Ramos (cell line): ENCODE results near the gene KCNH1.
"Not testable (repeated sequence)": the region's sequence is repeated elsewhere in the genome, so short reads cannot be mapped to it uniquely, and the experiment has no call there.

Experiments
- in situ Hi-C: fragments of 300-500 bp; cut with MboI; formaldehyde crosslinking; loops from one replicate; pipeline ENCODE4 v1.14.3; 2022; ENCODE audit warnings: low sequenced_read_pairs; ENCODE audit not compliant: unreplicated experiment

The KCNH1 gene

DNA sequence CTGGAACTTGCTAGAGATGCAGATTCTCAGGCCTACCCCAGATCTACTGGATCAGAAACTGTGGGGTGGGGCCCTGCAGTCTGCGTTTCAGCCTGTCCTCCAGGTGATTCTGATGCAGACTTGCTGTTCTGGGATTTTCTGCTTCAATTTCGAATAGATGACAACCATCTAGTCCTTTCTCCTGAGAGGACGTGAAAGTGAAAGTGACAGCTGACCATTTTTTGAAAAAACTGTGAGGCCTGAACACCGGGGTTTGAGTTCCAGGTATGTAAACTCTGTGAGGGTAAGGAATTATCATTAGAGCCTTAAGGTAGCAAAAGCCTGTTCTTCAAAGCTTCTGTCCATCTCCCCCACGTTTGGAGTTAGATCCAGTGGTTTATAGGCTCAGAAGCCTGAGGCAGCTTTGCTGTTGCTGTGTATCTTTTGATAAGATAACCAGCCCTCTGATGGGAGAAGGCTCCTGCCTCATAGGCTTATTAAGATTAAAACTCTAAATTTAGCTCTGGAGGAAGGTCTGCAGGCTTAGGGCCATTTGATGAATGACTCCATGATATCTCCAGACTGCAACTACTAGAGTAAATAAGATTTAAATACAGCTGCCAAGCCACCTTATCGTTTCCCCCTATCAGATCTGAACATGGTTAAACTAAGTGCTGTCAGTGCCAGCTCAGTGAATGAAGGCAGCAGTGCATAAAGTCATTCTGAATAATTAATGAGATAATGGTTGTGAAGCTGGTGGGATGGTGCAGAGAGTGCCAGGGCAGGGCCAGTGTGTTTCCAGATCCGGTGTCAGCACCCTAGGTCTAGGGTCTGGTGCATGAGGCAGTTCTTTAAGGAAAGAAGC lies 470.0 kb downstream of the KCNH1 start:
- in situ Hi-C loops = no loop called here

DNA sequence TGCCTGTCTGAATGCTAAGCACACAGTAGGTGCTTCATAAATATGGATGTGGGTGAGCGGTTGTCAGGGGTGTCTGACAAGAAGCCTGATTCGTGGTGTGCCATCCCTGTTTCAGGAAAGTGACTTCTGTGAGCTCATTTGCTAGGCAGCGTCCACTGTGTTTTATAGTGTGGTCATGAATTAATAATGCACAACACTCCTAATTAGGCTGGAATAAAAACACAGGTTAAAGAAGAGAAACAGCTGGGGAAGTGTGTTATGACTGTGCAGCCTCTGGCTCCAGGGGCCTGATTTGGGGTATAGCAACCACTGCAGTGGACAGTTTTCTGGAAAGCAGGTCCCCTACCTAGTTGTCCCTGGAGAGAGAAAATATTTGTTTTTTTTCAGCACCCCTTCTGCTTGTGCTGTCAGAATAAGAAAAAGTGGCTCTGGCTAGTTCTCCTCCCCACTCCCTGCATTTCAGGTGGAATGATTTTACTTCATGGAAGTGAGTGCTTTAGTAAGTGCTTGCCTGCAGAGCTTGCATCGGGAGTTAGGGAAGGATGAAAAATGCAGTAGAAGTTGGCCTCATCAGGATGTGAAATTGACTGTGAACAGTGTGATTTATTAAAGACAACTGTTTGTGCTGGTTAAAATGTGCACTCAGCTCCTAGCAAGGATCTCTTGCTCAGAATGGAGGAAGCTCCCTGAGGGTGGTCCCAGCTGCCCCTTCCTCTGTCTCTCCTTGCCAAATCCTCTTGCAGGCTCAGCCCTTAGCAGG lies 471.5 kb downstream of the KCNH1 start:
- in situ Hi-C loops = no loop called here

DNA sequence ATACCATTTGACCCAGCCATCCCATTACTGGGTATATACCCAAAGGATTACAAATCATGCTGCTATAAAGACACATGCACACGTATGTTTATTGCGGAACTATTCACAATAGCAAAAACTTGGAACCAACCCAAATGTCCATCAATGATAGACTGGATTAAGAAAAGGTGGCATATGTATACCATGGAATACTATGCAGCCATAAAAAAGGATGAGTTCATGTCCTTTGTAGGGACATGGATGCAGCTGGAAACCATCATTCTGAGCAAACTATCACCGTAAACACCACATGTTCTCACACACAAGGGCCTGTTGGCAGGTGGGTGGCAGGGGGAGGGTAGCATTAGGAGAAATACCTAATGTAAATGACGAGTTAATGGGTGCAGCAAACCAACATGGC lies 472.4 kb downstream of the KCNH1 start:
- in situ Hi-C loops = not testable (repeated sequence)

DNA sequence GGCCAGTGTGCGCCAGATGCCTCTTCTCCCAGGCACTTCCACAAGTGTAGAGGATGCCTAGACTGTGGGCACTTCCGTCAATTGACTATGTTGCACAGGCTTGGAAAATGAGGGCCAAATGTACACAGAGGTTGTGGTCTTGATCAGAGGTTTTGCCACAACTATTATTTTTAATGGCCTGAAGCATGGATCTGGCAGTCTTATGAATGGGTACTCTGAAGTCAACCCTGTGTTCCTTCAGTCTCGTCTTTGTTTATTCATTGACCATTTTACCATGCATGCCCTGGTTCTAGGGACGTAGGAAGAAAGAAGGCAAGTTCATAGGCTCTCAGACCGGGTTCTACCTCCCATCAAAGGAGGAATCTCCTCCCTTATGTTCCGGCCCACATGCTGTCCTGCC lies 476.1 kb downstream of the KCNH1 start:
- in situ Hi-C loops = no loop called here

DNA sequence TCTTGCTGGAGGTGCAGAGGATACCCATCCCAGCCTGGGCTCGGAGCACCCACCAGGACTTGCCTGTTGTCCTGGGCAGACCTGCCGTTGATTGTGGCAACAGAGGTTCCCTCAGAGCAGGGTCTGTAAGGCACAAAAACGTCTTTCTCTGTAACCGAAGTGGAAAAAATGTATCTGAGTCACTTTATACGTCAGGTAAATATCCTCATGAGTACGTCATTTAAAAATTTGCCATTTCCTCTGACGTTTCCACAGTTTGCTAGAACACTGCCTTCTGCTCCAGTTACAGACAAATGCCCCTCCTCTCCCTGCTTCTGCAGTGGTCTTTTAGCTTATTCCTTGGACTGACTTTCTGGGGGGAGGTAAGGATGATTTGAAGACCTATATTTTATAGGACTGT lies 478.4 kb downstream of the KCNH1 start:
- in situ Hi-C loops = no loop called here

DNA sequence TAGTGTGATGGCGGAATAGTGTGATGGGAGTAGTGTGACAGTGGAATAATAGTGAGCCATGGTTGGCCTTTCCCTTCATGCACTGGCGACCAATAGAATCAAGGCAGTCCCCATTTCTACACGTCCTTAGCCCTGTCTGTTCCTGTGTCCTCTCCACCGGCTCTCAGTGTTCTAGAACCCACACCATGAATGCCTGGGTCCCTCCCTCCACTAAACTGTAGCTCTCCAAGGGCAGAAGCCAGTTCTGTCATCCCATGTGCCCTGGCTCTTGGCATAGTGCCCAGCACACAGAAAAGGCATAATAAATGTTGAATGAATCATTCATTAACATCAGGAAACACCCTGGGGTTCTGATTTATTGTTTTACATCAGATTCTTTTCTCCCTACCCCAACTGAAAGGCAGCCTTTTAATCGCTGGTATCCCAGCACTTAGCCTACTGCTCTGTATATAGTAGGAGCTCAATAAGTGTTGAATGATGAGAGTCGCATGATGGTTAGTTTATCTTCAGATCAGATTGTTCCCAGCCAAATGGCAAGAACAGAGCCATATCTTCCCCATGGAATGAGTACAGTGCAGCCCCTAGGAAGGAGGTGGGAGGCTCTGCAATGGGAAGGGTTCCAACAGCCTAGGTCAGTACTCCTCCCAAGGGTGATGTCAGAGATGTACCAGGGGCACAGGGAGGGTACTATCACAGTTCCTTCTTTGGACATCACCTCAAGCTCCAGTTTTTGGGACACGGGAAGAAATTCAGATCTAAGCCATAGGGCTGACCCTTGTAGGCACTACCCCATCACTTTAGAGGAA lies 479.6 kb downstream of the KCNH1 start:
- in situ Hi-C loops = no loop called here

DNA sequence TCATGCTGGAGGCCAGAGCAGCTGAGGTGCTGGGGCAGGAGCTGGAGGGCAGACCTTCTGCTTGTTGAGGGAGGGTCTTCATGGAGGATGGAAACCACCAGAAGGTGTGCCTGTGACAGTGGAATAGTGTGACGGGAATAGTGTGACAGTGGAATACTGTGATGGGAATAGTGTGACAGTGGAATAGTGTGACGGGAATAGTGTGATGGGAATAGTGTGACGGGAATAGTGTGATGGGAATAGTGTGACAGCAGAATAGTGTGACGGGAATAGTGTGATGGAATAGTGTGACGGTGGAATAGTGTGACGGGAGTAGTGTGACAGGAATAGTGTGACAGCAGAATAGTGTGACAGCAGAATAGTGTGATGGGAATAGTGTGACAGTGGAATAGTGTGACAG lies 480.2 kb downstream of the KCNH1 start:
- in situ Hi-C loops = no loop called here

DNA sequence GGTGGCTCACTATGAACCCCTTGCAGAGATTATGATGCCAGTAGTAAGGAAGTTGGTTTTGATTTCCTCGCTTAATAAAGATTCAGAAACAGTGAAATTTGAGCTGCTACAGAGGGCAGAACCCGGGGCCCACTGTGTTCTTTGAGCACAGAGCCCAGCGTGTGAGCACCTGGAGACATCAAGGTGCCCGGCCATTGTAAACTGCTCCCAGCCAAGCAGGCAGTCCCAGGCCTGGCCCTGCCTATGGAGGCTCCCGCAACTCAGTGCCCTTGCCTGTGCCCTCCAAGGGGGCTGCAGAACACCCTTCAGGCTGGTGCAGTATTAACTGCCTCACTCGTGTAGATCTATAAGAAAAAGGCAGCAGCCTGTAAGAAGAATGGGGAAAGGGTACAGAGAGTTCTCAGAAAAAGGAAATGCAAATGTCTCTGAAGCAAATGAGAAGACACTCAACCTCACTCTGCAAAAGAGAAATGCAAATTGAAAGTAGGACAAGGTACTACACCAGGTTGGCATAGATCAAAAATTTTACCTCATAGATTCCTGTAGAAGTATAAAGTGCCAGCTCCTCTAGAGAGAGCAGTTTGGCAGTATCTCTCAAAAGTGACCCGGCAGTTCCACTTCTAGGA lies 481.5 kb downstream of the KCNH1 start:
- in situ Hi-C loops = no loop called here

DNA sequence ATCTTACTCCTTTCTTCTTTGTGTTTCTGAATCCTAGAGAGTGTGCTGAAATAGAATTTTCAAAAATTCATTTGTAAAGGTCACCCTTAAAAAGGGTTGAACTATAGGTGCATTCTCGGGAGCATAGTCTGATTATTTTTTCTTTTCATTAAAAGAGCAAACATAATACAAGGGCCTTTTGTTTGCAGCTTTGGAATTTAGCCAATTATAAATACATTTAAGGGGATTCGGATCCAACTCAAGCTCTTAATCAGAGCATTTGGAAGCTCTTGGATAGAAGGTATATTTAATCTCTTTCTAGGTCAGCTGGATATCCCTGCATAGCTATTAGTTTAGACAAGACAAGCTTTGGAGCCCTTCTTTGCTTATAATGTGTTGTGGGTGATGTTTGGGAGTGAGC lies 483.5 kb downstream of the KCNH1 start:
- in situ Hi-C loops = no loop called here

DNA sequence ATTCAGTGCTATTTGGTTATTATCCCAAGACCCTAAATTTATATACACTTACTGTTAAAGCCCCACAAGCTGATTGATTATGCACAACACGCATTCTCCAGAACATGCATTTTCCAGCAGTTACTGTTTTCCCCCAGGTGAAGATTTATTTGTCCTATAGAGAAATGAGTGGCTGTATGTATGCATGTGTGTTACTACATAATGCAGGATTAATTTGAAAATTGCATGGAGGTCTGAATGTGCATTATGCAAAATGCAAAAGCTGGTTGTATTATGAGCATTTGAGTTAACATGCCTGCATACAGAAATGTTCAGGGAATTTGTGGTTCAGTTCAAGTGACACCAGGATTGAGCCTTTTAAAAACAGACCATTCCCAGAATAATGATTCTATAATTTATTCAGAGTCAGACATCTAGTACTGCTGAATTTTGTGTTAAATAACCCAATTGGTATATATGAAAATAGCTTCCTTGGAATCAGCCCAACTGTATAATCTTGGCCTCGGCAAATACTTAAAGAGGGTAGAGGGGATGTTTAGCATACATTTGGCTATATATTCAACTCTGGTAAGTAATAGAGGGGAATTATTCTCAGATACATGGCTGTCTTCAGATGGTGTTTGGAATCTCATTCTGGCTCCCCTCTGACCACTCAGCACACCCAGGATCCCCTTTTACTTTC lies 485.2 kb downstream of the KCNH1 start:
- in situ Hi-C loops = no loop called here

DNA sequence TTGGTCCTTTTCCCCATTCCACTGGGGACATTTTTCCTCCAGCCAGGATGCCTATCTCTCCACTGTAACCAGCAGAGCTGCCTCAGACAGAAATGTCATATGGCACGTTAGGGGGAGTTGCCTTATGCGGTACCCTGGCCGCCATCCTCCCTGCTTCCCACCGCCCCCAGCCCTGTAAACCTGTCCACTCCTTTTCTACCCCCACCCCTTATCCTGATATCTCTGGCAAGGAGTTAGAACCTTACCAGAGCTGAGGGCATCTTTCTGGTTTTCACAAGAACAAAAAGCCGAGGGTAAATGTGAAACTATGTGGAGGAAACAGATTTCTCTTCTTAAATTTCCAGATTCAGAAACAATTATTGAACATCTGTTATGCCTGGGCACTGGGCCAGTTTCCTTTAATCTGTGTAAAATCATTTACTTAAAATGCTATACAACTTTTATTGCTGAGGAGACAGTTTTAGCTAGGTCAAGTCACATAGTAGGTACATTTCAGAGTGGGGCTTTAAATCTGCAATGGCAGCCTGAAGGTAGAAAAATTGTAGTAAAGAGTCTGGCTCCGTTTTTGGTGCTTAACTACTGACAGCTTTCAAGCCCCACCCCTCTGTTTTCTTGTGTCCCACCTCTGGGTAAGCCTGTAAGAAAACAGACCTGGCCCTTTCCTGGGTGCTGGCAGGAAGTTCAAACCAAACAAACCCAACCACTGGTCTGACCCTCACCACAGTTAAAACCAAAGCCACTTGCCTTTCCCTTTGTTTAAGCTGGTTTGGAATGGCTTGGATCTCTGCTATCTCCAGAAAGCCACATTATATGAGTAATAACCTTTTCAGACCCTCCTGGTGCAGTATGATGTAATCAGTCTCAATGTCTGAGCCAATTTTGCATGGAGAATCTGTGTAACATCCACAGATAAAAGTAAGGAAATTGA lies 486.3 kb downstream of the KCNH1 start:
- in situ Hi-C loops = no loop called here

DNA sequence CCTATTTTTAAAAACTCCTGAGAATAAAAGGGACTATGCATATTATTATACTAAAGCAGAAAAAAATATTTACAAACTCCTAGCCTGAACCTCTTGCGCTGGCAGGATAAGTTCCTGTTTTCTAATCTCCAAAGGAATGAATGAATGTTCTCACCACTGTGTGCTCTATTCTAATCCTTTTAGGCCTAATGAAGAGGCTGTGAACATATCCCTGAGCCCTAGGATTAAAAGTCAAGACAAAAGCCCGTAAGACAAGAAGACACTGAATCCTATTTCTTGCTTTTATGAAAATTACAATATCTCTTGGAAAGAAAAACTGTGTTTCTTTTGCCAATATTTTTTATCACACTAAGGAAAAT lies 487.7 kb downstream of the KCNH1 start:
- in situ Hi-C loops = no loop called here

DNA sequence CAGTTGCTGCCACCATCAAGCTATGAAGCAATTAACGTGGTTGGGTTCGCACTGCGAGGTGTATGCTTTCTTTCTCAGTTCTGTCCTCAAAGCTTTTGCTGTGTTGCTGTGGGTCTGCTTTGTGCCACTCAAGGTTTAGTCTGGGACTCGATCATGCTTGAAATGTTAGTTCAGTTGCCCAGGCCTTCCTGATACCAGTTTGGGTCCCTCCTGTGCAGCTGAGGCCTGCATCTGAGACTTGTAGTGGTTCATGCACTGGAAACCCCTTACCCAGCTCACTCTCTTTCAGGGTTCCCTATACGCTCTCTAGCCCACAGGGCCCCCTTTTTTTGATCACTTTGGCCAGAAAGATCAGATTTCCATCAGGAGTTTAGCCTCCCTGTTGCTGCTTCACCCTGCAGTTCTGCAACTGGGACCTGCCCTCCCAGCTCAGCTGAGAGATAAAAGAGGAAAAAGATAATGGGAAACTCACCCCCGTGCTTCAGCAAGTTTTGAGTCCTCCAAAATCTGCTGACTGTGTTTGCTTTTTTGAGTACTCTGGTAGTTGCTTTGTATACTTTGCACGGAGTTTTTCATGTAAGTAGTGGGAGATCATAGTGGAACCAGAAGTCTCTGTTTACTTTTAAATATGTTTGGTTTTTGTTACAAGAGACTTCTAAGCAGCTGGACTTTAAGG lies 488.2 kb downstream of the KCNH1 start:
- in situ Hi-C loops = no loop called here

DNA sequence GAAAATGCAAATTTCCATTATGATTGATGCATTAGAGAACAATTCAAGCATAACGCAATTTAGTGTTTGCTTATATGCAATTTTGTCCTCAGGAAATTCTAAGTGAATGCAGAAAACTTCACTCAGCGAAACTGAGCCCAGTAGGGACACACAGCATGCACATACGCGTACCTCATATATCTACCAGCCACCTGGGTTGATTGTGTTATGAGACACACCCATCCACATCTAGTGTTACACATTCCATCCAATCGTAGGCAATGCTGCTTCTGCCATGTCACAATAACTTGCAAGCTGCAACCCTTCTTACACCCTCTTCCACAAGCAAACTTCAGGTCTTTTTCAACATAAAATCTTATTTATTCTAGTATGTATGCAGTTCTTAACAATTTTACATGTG lies 492.4 kb downstream of the KCNH1 start:
- in situ Hi-C loops = no loop called here

DNA sequence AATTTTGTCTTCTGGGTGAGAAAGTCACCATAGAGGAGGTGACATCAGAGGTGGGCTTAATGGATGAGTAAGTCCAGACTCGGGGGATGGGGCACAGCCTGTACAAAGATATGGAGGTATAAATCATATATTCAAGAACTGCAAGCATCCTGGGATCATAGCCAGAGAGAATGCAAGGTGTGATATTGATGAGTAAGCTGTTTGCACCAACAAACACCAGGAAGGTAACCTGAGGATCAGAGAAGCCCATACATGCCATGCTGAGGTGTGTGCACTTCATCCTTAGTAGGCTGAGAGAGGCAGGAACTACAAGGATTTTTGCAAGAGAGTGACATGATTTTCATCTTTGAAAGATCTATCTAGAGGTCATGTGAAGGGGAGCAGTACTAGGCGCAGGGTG lies 498.8 kb downstream of the KCNH1 start:
- in situ Hi-C loops = no loop called here

DNA sequence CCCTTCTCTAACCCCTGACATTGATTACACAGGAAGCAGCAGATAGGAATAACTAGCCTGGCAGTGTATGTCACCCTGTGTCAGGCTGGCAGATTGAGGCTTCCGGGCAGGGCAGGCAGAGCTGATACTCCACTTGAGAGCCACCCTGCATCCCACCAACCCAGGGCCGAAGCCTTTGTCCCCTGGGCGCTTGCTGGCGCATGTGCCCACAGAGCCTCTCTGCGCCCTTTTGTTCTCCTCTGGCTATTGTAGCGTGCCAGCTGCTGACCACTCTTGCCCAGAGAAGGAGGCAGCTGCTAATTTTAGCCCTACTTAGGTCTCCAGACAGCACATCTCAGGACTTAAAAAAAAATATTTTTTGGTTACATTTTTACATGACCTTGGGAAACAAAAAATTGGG lies 500.3 kb downstream of the KCNH1 start:
- in situ Hi-C loops = no loop called here

DNA sequence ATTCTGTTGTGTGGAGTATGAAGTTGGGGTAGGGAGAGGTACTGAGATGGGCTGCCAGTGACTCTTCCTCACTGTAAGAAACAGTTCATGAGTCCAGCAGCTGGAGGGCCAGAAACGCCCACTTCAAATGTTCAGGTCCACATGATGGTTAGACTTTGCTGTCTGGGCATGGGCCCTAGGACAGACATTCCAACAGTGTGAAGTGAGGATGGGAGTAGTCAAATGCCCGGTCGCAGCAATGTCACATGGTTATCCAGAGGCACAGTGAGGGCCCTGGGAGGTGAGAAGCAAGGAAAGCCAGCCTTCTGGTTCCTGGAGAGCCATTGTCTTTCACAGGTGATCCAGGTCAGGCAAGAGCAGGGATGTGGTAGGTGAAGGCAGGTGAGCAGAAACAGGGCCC lies 500.8 kb downstream of the KCNH1 start:
- in situ Hi-C loops = no loop called here

DNA sequence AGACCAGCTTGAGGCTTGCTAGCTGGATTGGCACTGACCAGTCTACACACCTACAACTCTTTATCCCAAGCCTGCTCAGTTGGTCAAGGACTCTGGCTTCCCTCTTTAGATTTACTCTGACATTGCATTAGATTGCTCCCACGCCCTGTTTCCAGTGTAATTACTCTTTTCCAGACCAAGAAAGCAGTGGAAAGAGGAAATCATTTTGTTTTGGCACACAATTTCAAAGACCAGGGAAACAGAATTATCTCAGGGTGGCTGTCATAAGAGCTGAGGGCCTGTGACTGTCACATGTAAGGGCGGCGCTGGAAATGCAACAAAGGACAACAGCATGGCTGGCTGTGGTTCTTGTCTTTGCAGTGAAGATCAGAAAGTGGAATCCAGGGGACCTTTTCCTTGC lies 502.5 kb downstream of the KCNH1 start:
- in situ Hi-C loops = no loop called here
